ENCODE results near the gene SLC22A5.

SLC22A5 gene

GRCh38 chr5:132369474-132370180, at the start of gene SLC22A5:
TSS of gene SLC22A5 (plus strand) at chr5:132369710. CDS start at chr5:132369973, 263 bp downstream.
- no peak for DNase-seq (ENCODE audit: low read depth)

DNA sequence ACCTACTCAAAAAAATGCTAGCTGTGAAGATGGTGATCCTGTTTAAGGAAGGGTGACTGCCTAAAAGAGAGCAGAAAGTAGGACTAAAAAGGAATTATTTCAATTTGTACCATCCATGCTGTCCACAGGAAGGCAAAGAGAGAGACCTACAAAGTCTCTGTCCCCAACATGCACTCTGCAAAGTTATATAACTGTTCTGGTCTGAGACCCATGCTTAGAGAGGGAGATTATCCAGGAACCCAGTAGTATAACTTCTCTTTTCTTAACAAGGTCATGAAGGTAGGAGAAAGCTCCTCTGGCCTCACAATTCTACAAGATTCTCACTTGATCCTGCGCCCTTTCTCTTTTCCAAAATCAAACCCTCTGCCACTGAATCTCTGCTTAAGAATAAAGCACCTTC, 49.5 kb upstream of the SLC22A5 start:
- no peak for DNase-seq (ENCODE audit: low read depth)

- DNase-seq (ENCODE audit: low read depth) = no peak
These were observed 48.3 kb upstream of the SLC22A5 start for GRCh38 chr5:132321109-132321721.

GRCh38 chr5:132322266-132322665, 47.2 kb upstream of the SLC22A5 start:
- DNase-seq (ENCODE audit: low read depth) = no peak

GRCh38 chr5:132323202-132323601, 46.3 kb upstream of the SLC22A5 start:
- no peak for DNase-seq (ENCODE audit: low read depth)

- DNase-seq (ENCODE audit: low read depth) = no peak
These were observed 43.8 kb upstream of the SLC22A5 start for GRCh38 chr5:132325691-132326090.

- DNase-seq (ENCODE audit: low read depth) = no peak
These were observed 42.1 kb upstream of the SLC22A5 start for GRCh38 chr5:132327252-132327955.

GRCh38 chr5:132334812-132335211, 34.7 kb upstream of the SLC22A5 start:
- DNase-seq (ENCODE audit: low read depth) = no peak

GRCh38 chr5:132335402-132335801, 34.1 kb upstream of the SLC22A5 start:
- DNase-seq (ENCODE audit: low read depth) = no peak

DNA sequence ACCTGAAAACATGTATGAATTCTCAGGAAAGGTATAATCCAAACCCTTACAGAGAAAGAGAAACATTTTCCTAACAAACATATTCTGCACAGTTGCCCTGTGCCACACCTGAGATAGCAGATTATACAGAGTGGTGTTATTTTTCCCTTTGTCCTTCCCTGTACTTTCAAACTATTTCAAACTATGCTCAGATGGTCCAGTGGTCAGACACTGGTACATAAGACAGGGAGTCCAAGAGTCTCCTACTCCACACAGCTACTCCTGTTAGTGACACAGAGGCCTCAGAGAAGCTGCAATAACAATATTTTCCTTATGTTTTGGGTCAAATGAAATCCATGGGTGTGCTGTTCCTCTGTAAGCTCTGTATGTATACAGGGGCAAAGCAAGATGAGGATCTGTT, 30.0 kb upstream of the SLC22A5 start:
- no peak for DNase-seq (ENCODE audit: low read depth)

- DNase-seq (ENCODE audit: low read depth) = no peak
These were observed 27.0 kb upstream of the SLC22A5 start for GRCh38 chr5:132342291-132343180.

DNA sequence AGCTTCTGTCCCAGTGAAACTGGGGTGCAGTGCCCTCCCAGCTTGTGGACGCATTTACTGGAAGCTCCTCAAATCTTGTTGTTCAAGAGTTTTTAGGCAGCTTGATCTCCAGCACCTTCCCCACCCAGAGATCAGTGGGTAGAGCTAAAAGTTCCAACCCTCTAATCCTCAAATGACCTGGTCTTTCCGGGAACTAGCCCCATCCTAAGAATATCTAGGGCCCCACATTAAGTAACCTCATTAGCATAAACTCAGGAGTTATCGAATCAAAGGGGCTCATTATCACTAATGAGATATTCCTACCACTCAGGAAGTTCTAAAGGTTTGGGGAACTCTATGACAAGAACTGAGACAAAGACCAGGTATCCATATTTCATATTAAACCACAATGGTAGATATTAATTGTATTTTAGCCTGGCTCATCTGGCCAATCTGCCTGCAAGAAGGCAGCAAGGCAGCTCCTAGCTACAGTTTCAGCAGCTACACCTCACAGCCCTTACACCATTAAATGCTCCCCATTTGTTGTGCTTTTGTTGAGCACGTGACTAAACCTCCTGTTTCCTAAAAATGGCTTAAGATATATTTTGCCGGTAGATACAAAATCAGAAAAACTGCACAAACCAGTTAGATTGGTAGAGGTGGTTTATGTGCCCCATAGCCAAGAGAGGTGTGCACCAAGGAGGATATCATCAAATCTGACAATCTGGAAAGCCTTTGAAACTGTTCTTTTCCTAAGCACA, 24.6 kb upstream of the SLC22A5 start:
- DNase-seq (ENCODE audit: low read depth) = no peak

DNA sequence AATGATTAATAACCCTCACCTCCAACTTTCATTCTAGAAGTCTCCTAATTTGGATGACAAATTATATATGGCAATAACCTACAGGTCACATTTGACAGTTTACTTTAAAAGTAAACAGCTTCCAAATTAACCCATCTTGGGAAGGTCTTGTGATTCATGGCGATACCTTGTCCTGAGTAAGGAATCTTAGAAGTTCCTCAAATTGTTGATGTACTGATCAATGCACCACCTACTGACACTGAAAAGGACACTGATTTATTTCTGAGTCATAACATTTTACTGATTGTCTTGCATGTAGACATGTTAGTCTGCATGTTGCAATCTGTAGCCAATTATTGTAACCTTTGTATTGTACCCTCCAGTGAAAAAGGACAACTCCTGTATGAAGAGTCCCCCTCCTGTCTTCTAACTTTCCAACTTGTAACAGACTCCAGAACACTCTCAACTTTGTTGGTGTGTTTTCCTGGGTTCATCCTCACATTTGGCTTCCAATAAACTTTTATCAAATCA, 16.0 kb upstream of the SLC22A5 start:
- no peak for DNase-seq (ENCODE audit: low read depth)

- DNase-seq (ENCODE audit: low read depth) = no peak
These were observed 14.9 kb upstream of the SLC22A5 start for GRCh38 chr5:132354381-132355139.

GRCh38 chr5:132355140-132355765, 14.3 kb upstream of the SLC22A5 start:
- no peak for DNase-seq (ENCODE audit: low read depth)

DNA sequence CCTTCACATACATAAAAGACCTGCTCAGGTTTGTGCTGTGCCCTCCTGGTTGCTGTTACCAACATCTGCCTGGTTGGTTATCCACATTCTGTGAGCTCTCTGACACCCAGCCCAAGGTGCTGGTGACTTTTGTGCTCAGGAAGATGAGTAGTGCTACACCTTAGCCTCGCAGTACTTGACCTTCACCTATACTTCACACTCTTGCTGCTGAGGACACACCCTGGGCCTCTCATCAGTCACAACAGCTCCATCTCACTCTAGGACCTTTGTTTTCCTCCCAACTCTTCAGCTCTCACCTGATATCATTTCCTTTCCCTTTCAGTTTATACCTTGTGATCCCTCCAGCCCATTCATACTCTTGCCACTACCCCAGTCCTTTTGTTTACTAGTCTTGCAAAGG, 10.7 kb upstream of the SLC22A5 start:
- no peak for DNase-seq (ENCODE audit: low read depth)

DNA sequence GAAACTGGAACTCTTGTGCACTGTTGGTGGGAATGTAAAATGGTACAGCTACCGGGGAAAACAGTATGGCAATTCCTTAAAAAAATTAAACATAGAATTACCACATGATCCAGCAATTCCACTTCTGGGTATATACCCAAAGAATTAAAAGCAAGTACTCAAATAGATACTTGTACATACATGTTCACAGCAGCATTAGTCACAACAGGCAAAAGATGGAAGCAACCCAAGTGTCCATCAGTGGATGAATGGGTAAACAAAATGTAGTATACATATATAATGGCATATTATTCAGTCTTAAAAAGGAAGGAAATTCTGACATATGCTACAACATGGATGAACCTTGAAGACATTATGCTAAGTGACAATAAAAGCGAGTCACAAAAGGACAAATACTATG, 7.4 kb upstream of the SLC22A5 start:
- no peak for DNase-seq (ENCODE audit: low read depth)

GRCh38 chr5:132363431-132364112, 5.9 kb upstream of the SLC22A5 start:
- DNase-seq (ENCODE audit: low read depth) = peak; percentile 88

GRCh38 chr5:132364319-132364718, 5.2 kb upstream of the SLC22A5 start:
- peak; percentile 91 for DNase-seq (ENCODE audit: low read depth)
